NCI-H748 (cell line): ENCODE measurements around the gene PRKG1.
"Not testable (repeated sequence)": the region's sequence is repeated elsewhere in the genome, so short reads cannot be mapped to it uniquely, and the experiment has no call there.

Experiments
- DNase-seq: peaks from one replicate; lab custom pipeline; 2025; ENCODE audit not compliant: unreplicated experiment; lab: John Stamatoyannopoulos, UW

PRKG1 gene

GRCh38 chr10:51313773-51314478 is 239.6 kb downstream of the PRKG1 start:
- no peak for DNase-seq

GRCh38 chr10:51314481-51314880 is 240.2 kb downstream of the PRKG1 start:
- DNase-seq: no peak

- DNase-seq: no peak
These were observed 244.3 kb downstream of the PRKG1 start for GRCh38 chr10:51318399-51319172.

- DNase-seq: no peak
These were observed 244.8 kb downstream of the PRKG1 start for GRCh38 chr10:51319173-51319435.

- DNase-seq: no peak
These were observed 247.0 kb downstream of the PRKG1 start for GRCh38 chr10:51321300-51321699.

GRCh38 chr10:51321980-51322379 is 247.7 kb downstream of the PRKG1 start:
- DNase-seq: no peak

GRCh38 chr10:51325649-51326048 is 251.4 kb downstream of the PRKG1 start:
- no peak for DNase-seq

- DNase-seq: no peak
These were observed 251.9 kb downstream of the PRKG1 start for GRCh38 chr10:51326174-51326573.

GRCh38 chr10:51327432-51327831 is 253.1 kb downstream of the PRKG1 start:
- no peak for DNase-seq

GRCh38 chr10:51340366-51340765 is 266.1 kb downstream of the PRKG1 start:
- DNase-seq: no peak

- DNase-seq: no peak
These were observed 266.7 kb downstream of the PRKG1 start for GRCh38 chr10:51340845-51341610.

- DNase-seq: not testable (repeated sequence)
These were observed 267.5 kb downstream of the PRKG1 start for GRCh38 chr10:51341745-51342144.

- DNase-seq: no peak
These were observed 268.1 kb downstream of the PRKG1 start for GRCh38 chr10:51342381-51342780.

GRCh38 chr10:51343391-51343790 is 269.1 kb downstream of the PRKG1 start:
- no peak for DNase-seq

- DNase-seq: no peak
These were observed 270.1 kb downstream of the PRKG1 start for GRCh38 chr10:51344371-51344770.

- DNase-seq: no peak
These were observed 274.3 kb downstream of the PRKG1 start for GRCh38 chr10:51348622-51349021.

- DNase-seq: no peak
These were observed 282.9 kb downstream of the PRKG1 start for GRCh38 chr10:51357170-51357569.

GRCh38 chr10:51358227-51358626 is 283.9 kb downstream of the PRKG1 start:
- no peak for DNase-seq

GRCh38 chr10:51363415-51363814 is 289.1 kb downstream of the PRKG1 start:
- no peak for DNase-seq

- no peak for DNase-seq
These were observed 290.4 kb downstream of the PRKG1 start for GRCh38 chr10:51364674-51365073.

- DNase-seq: no peak
These were observed 291.8 kb downstream of the PRKG1 start for GRCh38 chr10:51366044-51366443.

- no peak for DNase-seq
These were observed 292.8 kb downstream of the PRKG1 start for GRCh38 chr10:51367127-51367526.
